B cell (primary cell): Measurements from ENCODE around the gene GFOD2. TPM values are rescaled to one million over a fixed set of nuclear protein-coding genes. Genes with fewer than 3 reads are reported as not detected.
"Not testable (repeated sequence)": the region's sequence is repeated elsewhere in the genome, so short reads cannot be mapped to it uniquely, and the experiment has no call there.

Experiments
- ATAC-seq: fragments of 200-7000 bp; cut with Tn5 transposase; one replicate; pipeline ENCODE4 v1.10.0; 2021; ENCODE audit warnings: low read depth, mild to moderate bottlenecking, moderate number of reproducible peaks, moderate library complexity
- CTCF ChIA-PET: fragments of 350-600 bp; sonication (Branson Sonifier 250); formaldehyde crosslinking; loops from one replicate; lab custom pipeline; 2021; ENCODE audit warnings: antibody characterized with exemption, inconsistent platforms; lab: Charles Lee
- POLR2A ChIA-PET: fragments of 350-600 bp; sonication (Branson Sonifier 250); formaldehyde crosslinking; loops from one replicate; lab custom pipeline; 2021; ENCODE audit warnings: antibody characterized with exemption; lab: Charles Lee
- DNase-seq: peaks from one replicate; pipeline ENCODE4 v3.0.0; 2013
- H2AFZ ChIP-seq: 2 replicates; pipeline ENCODE4 v1.6.1; 2012; ENCODE audit warnings: mild to moderate bottlenecking, low read depth, low read length; ENCODE audit not compliant: insufficient read depth, poor library complexity, severe bottlenecking
- H3K27ac ChIP-seq, 2 donors: 1 replicate in 1 of 2; 2 replicates in 1 of 2; pipeline ENCODE4 v1.5.1; 2012 to 2013; ENCODE audit warnings: low read length in 2 of 2, mild to moderate bottlenecking in 2 of 2, moderate library complexity in 1 of 2
- H3K27me3 ChIP-seq, 4 experiments: fragments of 200-600 bp in 1 of 4; sonication (generic) in 1 of 4; replicated peaks in 1 of 4; 1 replicate in 2 of 4; 2 replicates in 2 of 4; pipeline versions ENCODE4 v1.6.1 to v1.7.0; 2013 to 2016; ENCODE audit warnings: low read length in 3 of 4, mild to moderate bottlenecking in 2 of 4, mixed read lengths in 1 of 4, moderate library complexity in 1 of 4; ENCODE audit not compliant: insufficient read depth in 4 of 4, control insufficient read depth in 3 of 4; ENCODE audit errors: control extremely low read depth in 1 of 4
- H3K36me3 ChIP-seq, 2 experiments: replicated peaks in 1 of 2; 1 replicate in 1 of 2; 2 replicates in 1 of 2; pipeline versions ENCODE4 v1.6.1 to v1.7.1; 2013; ENCODE audit warnings: low read length in 1 of 2; ENCODE audit not compliant: insufficient read depth in 2 of 2, control insufficient read depth in 1 of 2; ENCODE audit errors: control extremely low read depth in 1 of 2, extremely low read depth in 1 of 2
- H3K4me1 ChIP-seq, 2 donors: fragments of 200-600 bp in 1 of 2; sonication (generic) in 1 of 2; 1 replicate in 1 of 2; 2 replicates in 1 of 2; pipeline versions ENCODE4 v1.5.1 to v1.6.1; 2013 to 2017; ENCODE audit warnings: low read length in 2 of 2; ENCODE audit not compliant: control insufficient read depth in 2 of 2, insufficient read depth in 2 of 2
- H3K4me2 ChIP-seq: replicated peaks from 2 replicates; pipeline ENCODE3; 2012; ENCODE audit warnings: mild to moderate bottlenecking, low read depth, low read length; ENCODE audit not compliant: poor library complexity, severe bottlenecking
- H3K4me3 ChIP-seq, 5 experiments: fragments of 200-600 bp in 1 of 5; sonication (generic) in 1 of 5; 1 replicate in 3 of 5; 2 replicates in 2 of 5; pipeline versions ENCODE4 v1.5.1 to v1.7.0; 2011 to 2016; ENCODE audit warnings: low read length in 4 of 5, mild to moderate bottlenecking in 4 of 5, low read depth in 2 of 5, control low read depth in 1 of 5, moderate library complexity in 1 of 5; ENCODE audit not compliant: insufficient read depth in 1 of 5; ENCODE audit errors: control extremely low read depth in 1 of 5, extremely low read depth in 1 of 5
- H3K79me2 ChIP-seq: fragments of 200-600 bp; sonication (generic); one replicate; pipeline ENCODE4 v1.6.0; 2016; ENCODE audit warnings: low read length; ENCODE audit not compliant: control insufficient read depth, insufficient read depth
- H3K9ac ChIP-seq: fragments of 200-600 bp; sonication (generic); 2 replicates; pipeline ENCODE4 v1.6.1; 2017; ENCODE audit warnings: mild to moderate bottlenecking, low read length, moderate library complexity
- H3K9me3 ChIP-seq, 3 donors: one replicate each; pipeline versions ENCODE4 v1.6.1 to v1.7.1; 2013; ENCODE audit warnings: low read length in 2 of 3; ENCODE audit not compliant: control insufficient read depth in 2 of 3, insufficient read depth in 1 of 3; ENCODE audit errors: control extremely low read depth in 1 of 3
- H4K20me1 ChIP-seq: 2 replicates; pipeline ENCODE4 v1.6.0; 2012; ENCODE audit warnings: mild to moderate bottlenecking, low read length; ENCODE audit not compliant: insufficient read depth, control insufficient read depth, poor library complexity, severe bottlenecking
- H3K27ac Mint-ChIP-seq: one replicate; pipeline ENCODE4 v1.8.0; 2021; ENCODE audit warnings: mixed read lengths
- H3K27me3 Mint-ChIP-seq: one replicate; pipeline ENCODE4 v1.8.0; 2021; ENCODE audit warnings: mixed read lengths
- H3K4me1 Mint-ChIP-seq: one replicate; pipeline ENCODE4 v1.8.0; 2021; ENCODE audit warnings: mixed read lengths
- H3K4me3 Mint-ChIP-seq: one replicate; pipeline ENCODE4 v1.8.0; 2021; ENCODE audit warnings: mixed read lengths
- H3K9me3 Mint-ChIP-seq: one replicate; pipeline ENCODE4 v1.8.0; 2022; ENCODE audit warnings: mixed read lengths; ENCODE audit not compliant: insufficient read depth
- CTCF ChIP-seq: fragments of 200-600 bp; IDR thresholded peaks from one replicate; pipeline ENCODE4 v1.8.0; 2022; ENCODE audit warnings: antibody characterized with exemption, mild to moderate bottlenecking
- EZH2 ChIP-seq: IDR thresholded peaks from 2 replicates; pipeline ENCODE4 v1.6.1; 2012; ENCODE audit warnings: borderline replicate concordance, low read depth, mild to moderate bottlenecking, moderate library complexity, low read length; ENCODE audit not compliant: insufficient read depth, poor library complexity, severe bottlenecking
- WGBS: methylation state at CpG from one replicate; pipeline ENCODE4 v1.1.5; 2013; ENCODE audit warnings: missing lambda C conversion rate; ENCODE audit not compliant: insufficient coverage; 5-methylcytosine and 5-hydroxymethylcytosine counted together
- intact Hi-C: fragments of 100-400 bp; cut with micrococcal nuclease; formaldehyde crosslinking; loops from one replicate; pipeline ENCODE4 v1.10.0; 2022
- polyA plus RNA-seq: library from polyadenylated mRNA; depleted of rRNA; stranded (reverse); fragments of >200 nt; gene quantifications from 2 replicates; pipeline ENCODE4 v1.2.3, GENCODE V29; 2012
- total RNA-seq, 2 donors: library from RNA; stranded (reverse); fragments of 120-200 nt in 1 of 2; gene quantifications; 1 replicate in 1 of 2; 2 replicates in 1 of 2; pipeline versions ENCODE4 v1.2.3 to v1.2.4, GENCODE V29; 2013 to 2022

Gene GFOD2
- total and polyA plus RNA-seq, 2 donors (not counting 1 experiment from before 2014, with no cell fraction given) = 11.9 to 18.2 TPM

- peaks cover 5 to 19% of the 10 kb centered on the region in 2 experiments for H3K36me3 ChIP-seq
- H4K20me1 ChIP-seq = peaks cover 49% of the 10 kb centered on the region
- ChIA-PET CTCF (no interaction called here), POLR2A (no interaction called here)
- no peak overlapping the region for H3K4me2 ChIP-seq
- H3K27ac ChIP-seq = no peak overlapping the region
- no peaks in the 10 kb centered on the region for H3K27me3 ChIP-seq
- Mint-ChIP-seq H3K27me3 (no peaks in the 10 kb centered on the region), H3K9me3 (no peaks in the 10 kb centered on the region), H3K27ac (no peak overlapping the region), H3K4me3 (no peak overlapping the region), H3K4me1 (peaks cover 31% of the 10 kb centered on the region)
- no peak overlapping the region for H3K9ac ChIP-seq
- H3K9me3 ChIP-seq = no peaks in the 10 kb centered on the region
- WGBS = 100% methylated on average over 1 of the region's 2 CpGs
- peaks cover 22 to 29% of the 10 kb centered on the region in 2 donors for H3K4me1 ChIP-seq
- no peak overlapping the region for H2AFZ ChIP-seq
- intact Hi-C loops = no loop called here
- peaks cover 62% of the 10 kb centered on the region for H3K79me2 ChIP-seq
- TF ChIP-seq EZH2 (no peak), CTCF (no peak)
- H3K4me3 ChIP-seq = no peak overlapping the region
- ATAC-seq (no peak), DNase-seq (no peak)
Observed at GRCh38 chr16:67752641-67753040, 33.5 kb upstream of the GFOD2 start.

- H3K4me3 Mint-ChIP-seq, H3K27ac Mint-ChIP-seq, ATAC-seq, H3K9me3 Mint-ChIP-seq, H3K27me3 Mint-ChIP-seq, H3K27ac ChIP-seq, DNase-seq, intact Hi-C loops, H3K27me3 ChIP-seq, H3K4me3 ChIP-seq, H3K9ac ChIP-seq, H2AFZ ChIP-seq, H3K4me2 ChIP-seq, H3K9me3 ChIP-seq: not testable (repeated sequence)
- ChIA-PET POLR2A (interaction anchor here (0.6 kb wide), 1 partner anchor 185 kb away, joined by 3 read pairs; the partner anchor contains the start of gene PSMB10), CTCF (interaction anchor here (0.5 to 1.1 kb wide), 4 partner anchors 51 to 596 kb away, joined by 3 read pairs; no protein-coding TSS in a partner anchor)
- Histone ChIP-seq H3K79me2 (peaks cover 52% of the 10 kb centered on the region), H3K36me3 (peaks cover 6 to 14% of the 10 kb centered on the region in 2 experiments), H3K4me1 (peaks cover 22 to 29% of the 10 kb centered on the region in 2 donors), H4K20me1 (peaks cover 41% of the 10 kb centered on the region)
- H3K4me1 Mint-ChIP-seq = peaks cover 30% of the 10 kb centered on the region
- WGBS = 94% methylated on average over 2 of the region's 3 CpGs
Observed at GRCh38 chr16:67751331-67751730, 32.2 kb upstream of the GFOD2 start.
